HG02571 (cell line): ENCODE data around the gene PHC2.

ENCODE experiments used
- ATAC-seq: cut with Tn5 transposase; IDR thresholded peaks from one replicate; pipeline ENCODE4 v1.9.1; 2021; ENCODE audit warnings: mild to moderate bottlenecking, moderate library complexity; ENCODE audit not compliant: unreplicated experiment

Gene PHC2

GRCh38 chr1:33430692-33431593 lies at the start of gene PHC2:
Gene PHC2 (minus strand): TSS chr1:33431095. CDS start chr1:33375539, 55,556 bp downstream.
- peak; percentile 79 for ATAC-seq

GRCh38 chr1:33477451-33477850 lies 46.6 kb upstream of the PHC2 start:
- no peak for ATAC-seq

- ATAC-seq: no peak
These were observed 43.0 kb upstream of the PHC2 start for GRCh38 chr1:33473900-33474299.

- peak; percentile 89 for ATAC-seq
These were observed 41.5 kb upstream of the PHC2 start, which contains the start of gene ZSCAN20 for GRCh38 chr1:33472269-33472980. Gene ZSCAN20 (plus strand): TSS chr1:33472645. CDS start chr1:33479289, 6,644 bp downstream.

GRCh38 chr1:33471416-33471815 lies 40.5 kb upstream of the PHC2 start:
- ATAC-seq: no peak

- ATAC-seq: no peak
These were observed 39.7 kb upstream of the PHC2 start for GRCh38 chr1:33470495-33471012.

- no peak for ATAC-seq
These were observed 38.8 kb upstream of the PHC2 start for GRCh38 chr1:33469691-33470090.

- no peak for ATAC-seq
These were observed 38.1 kb upstream of the PHC2 start for GRCh38 chr1:33468967-33469366.

- no peak for ATAC-seq
These were observed 37.6 kb upstream of the PHC2 start for GRCh38 chr1:33468531-33468930.

- ATAC-seq: no peak
These were observed 37.1 kb upstream of the PHC2 start for GRCh38 chr1:33468011-33468410.

- ATAC-seq: no peak
These were observed 35.3 kb upstream of the PHC2 start for GRCh38 chr1:33466159-33466558.

- no peak for ATAC-seq
These were observed 34.4 kb upstream of the PHC2 start for GRCh38 chr1:33465316-33465715.

- no peak for ATAC-seq
These were observed 33.7 kb upstream of the PHC2 start for GRCh38 chr1:33464552-33464951.

- no peak for ATAC-seq
These were observed 31.7 kb upstream of the PHC2 start for GRCh38 chr1:33462405-33463164.

GRCh38 chr1:33460947-33461629 lies 30.2 kb upstream of the PHC2 start:
- peak; percentile 70 for ATAC-seq

- ATAC-seq: no peak
These were observed 29.2 kb upstream of the PHC2 start for GRCh38 chr1:33460144-33460543.

GRCh38 chr1:33459691-33460090 lies 28.8 kb upstream of the PHC2 start:
- ATAC-seq: no peak

GRCh38 chr1:33456502-33456886 lies 25.6 kb upstream of the PHC2 start:
- ATAC-seq: no peak

- no peak for ATAC-seq
These were observed 24.9 kb upstream of the PHC2 start for GRCh38 chr1:33455539-33456501.
